Natural killer cell treated with Interleukin-12 subunit alpha and Interleukin-12 subunit beta and Interleukin-15 and Interleukin-18, amount 100 ng/mL, for 72 hours (primary cell): Measurements from ENCODE around the gene IGSF23. TPM values are rescaled to one million over a fixed set of nuclear protein-coding genes. Genes with fewer than 3 reads are reported as not detected.
A peak's percentile ranks its signal among the peaks of the same experiment; 100 is the strongest.
"Not testable (repeated sequence)": the region's sequence is repeated elsewhere in the genome, so short reads cannot be mapped to it uniquely, and the experiment has no call there.

ENCODE experiments used
- ATAC-seq, 2 donors: fragments of 150-1000 bp; cut with Tn5 transposase in 1 of 2; sonication (Bioruptor Pico), chemical (Tn5 transposase) in 1 of 2; 2 replicates each; pipeline ENCODE4 v1.10.0; 2021
- DNase-seq: peaks from one replicate; pipeline ENCODE4 v3.0.0; 2022; ENCODE audit warnings: low spot score
- H3K27ac Mint-ChIP-seq, 2 donors: 1 replicate in 1 of 2; 2 replicates in 1 of 2; pipeline ENCODE4 v1.8.0; 2022; ENCODE audit warnings: mixed read lengths in 2 of 2, mild to moderate bottlenecking in 1 of 2, moderate library complexity in 1 of 2
- H3K27me3 Mint-ChIP-seq, 2 donors: 1 replicate in 1 of 2; 2 replicates in 1 of 2; pipeline ENCODE4 v1.8.0; 2022; ENCODE audit warnings: mixed read lengths in 2 of 2
- H3K36me3 Mint-ChIP-seq: one replicate; pipeline ENCODE4 v1.8.0; 2022; ENCODE audit warnings: mixed read lengths
- H3K4me1 Mint-ChIP-seq, 2 donors: 1 replicate in 1 of 2; 2 replicates in 1 of 2; pipeline ENCODE4 v1.8.0; 2022; ENCODE audit warnings: low read depth in 2 of 2, mixed read lengths in 2 of 2, mild to moderate bottlenecking in 1 of 2
- H3K4me3 Mint-ChIP-seq: one replicate; pipeline ENCODE4 v1.8.0; 2022; ENCODE audit warnings: mixed read lengths
- H3K9me3 Mint-ChIP-seq: 2 replicates; pipeline ENCODE4 v1.8.0; 2022; ENCODE audit warnings: mixed read lengths
- total RNA-seq, 2 donors: library from RNA; stranded (reverse); gene quantifications; one replicate each; pipeline ENCODE4 v1.2.3, GENCODE V29; 2022

IGSF23 gene
- total RNA-seq, 2 donors from 2014 or later = not detected

DNA sequence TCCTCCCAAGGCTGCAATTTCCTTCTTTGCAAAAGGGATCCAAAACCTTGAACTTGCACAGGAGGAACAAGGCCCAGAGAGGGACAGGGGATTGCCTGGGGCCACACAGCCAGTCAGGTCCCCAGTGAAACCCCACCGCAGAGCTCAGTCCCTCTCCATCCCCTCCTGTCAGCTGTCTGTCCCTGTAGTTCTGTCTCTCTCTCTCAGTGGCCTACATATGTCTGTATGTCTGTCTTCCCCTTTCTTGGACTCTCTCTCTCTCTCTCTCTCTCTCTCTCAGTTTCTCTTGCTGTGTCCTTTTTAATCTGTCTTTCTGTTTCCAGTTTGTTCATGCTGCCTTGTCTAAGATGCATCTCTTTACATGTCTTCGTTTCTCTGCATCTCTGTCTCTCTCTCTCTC lies 69.4 kb downstream of the IGSF23 start:
- no peak overlapping the region for H3K27ac Mint-ChIP-seq
- ATAC-seq (no peak), DNase-seq (no peak)
- no peaks in the 10 kb centered on the region for H3K9me3 Mint-ChIP-seq
- H3K4me3 Mint-ChIP-seq = no peak overlapping the region
- peaks cover 4 to 5% of the 10 kb centered on the region in 2 donors for H3K4me1 Mint-ChIP-seq
- H3K36me3 Mint-ChIP-seq = no peaks in the 10 kb centered on the region
- peaks cover 8 to 17% of the 10 kb centered on the region in 2 donors for H3K27me3 Mint-ChIP-seq

DNA sequence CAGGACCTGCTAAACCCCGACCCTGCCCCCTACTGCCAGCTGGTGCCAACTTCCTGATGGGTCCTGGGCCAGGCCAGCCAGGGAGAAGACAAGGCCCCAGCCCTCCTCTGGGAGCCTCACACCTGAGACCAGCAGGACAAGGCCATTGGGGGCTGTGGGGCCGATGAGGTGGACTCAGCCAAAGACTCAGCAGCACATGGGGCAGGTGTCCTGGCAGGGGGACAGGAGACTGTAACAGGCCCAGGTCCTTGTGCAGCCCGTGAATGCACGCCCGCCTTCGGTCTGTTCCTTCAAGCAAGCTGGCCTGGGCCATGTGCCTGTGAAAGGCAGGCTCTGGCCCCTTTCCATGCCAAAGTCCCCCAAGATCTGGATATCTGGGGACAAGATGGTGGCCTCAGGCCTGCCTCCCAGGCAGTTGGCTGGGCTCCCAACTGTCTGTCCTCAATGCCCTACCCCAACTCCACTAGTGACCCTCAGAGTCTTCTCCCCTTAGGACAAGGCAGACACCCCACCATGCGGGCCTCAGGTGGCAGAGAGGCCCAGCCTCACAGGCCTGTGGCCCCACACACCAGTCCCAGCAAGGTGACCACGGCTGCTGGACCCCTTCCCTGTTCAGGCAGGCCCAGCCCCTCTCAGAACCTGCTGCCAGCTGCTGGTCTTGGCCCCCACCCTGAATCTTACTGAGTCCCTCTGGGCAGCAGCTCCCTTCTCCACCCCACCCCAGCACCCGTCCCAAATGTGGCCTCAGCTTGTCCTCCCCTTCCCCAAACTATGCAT lies 70.3 kb downstream of the IGSF23 start:
- ATAC-seq (peak in 1 of 2 donors; percentile 18), DNase-seq (no peak)
- Mint-ChIP-seq H3K27ac (no peak overlapping the region), H3K4me1 (peaks cover 4 to 5% of the 10 kb centered on the region in 2 donors), H3K36me3 (no peaks in the 10 kb centered on the region), H3K9me3 (no peaks in the 10 kb centered on the region), H3K4me3 (no peak overlapping the region), H3K27me3 (peaks cover 11 to 20% of the 10 kb centered on the region in 2 donors)

DNA sequence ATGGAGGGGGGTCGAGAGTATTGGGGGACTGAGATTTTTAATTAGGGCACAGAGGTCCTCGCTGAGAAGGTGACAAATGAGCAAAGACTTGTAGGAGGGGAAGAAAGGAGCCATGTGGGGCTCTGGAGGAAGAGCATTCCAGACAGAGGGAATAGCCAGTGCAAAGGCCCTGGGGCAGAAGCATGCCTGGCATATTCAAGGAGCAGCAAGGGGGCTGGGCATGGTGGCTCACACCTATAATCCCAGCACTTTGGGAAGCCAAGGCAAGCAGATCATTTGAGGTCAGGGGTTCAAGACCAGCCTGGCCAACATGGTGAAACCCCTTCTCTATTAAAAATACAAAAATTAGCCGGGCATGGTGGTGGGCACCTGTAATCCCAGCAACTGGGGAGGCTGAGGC lies 71.0 kb downstream of the IGSF23 start:
- H3K9me3 Mint-ChIP-seq, DNase-seq, H3K27ac Mint-ChIP-seq, ATAC-seq, H3K4me3 Mint-ChIP-seq, H3K36me3 Mint-ChIP-seq: not testable (repeated sequence)
- Mint-ChIP-seq H3K27me3 (peaks cover 13 to 20% of the 10 kb centered on the region in 2 donors), H3K4me1 (peaks cover 9 to 11% of the 10 kb centered on the region in 2 donors)

- H3K27ac Mint-ChIP-seq = no peak overlapping the region
- no peaks in the 10 kb centered on the region for H3K9me3 Mint-ChIP-seq
- peaks cover 16 to 18% of the 10 kb centered on the region in 2 donors for H3K4me1 Mint-ChIP-seq
- DNase-seq = no peak
- H3K4me3 Mint-ChIP-seq = no peak overlapping the region
- no peaks in the 10 kb centered on the region for H3K36me3 Mint-ChIP-seq
- ATAC-seq = no peak
- H3K27me3 Mint-ChIP-seq = peaks cover 13 to 20% of the 10 kb centered on the region in 2 donors
These were observed 71.8 kb downstream of the IGSF23 start for GRCh38 chr19:44684892-44685863.

GRCh38 chr19:44685877-44686276 lies 72.5 kb downstream of the IGSF23 start:
- no peak overlapping the region for H3K27ac Mint-ChIP-seq
- ATAC-seq (no peak), DNase-seq (no peak)
- H3K36me3 Mint-ChIP-seq = no peaks in the 10 kb centered on the region
- H3K27me3 Mint-ChIP-seq = peaks cover 13 to 20% of the 10 kb centered on the region in 2 donors
- no peak overlapping the region for H3K4me3 Mint-ChIP-seq
- H3K9me3 Mint-ChIP-seq = no peaks in the 10 kb centered on the region
- H3K4me1 Mint-ChIP-seq = peaks cover 16 to 18% of the 10 kb centered on the region in 2 donors

Other genes with a start within 250 kb of the IGSF23 start
- 1 to 10 TPM in 1 of 2 donors, under 1 TPM in 1; 0.20 to 1.5 TPM for gene ZNF285, start 212.0 kb upstream of the IGSF23 start, total RNA-seq
- gene ZNF229, start 165.1 kb upstream of the IGSF23 start, total RNA-seq = under 1 TPM in 1 of 2 donors, not detected in 1; 0.24 TPM
- 1 to 10 TPM; 9.2 to 9.3 TPM for gene ZNF180, start 113.0 kb upstream of the IGSF23 start, total RNA-seq
- not detected for gene CEACAM20, start 83.9 kb upstream of the IGSF23 start, total RNA-seq
- 10 to 100 TPM; 11.7 to 20.3 TPM for gene PVR, start 30.3 kb downstream of the IGSF23 start, total RNA-seq
- gene CEACAM19, start 57.9 kb downstream of the IGSF23 start, total RNA-seq = 1 to 10 TPM; 1.6 to 1.9 TPM
- gene CEACAM16, start 85.6 kb downstream of the IGSF23 start, total RNA-seq = not detected
- 100 to 1,000 TPM; 117 to 122 TPM for gene BCL3, start 135.1 kb downstream of the IGSF23 start, total RNA-seq
- not detected for gene CBLC, start 164.3 kb downstream of the IGSF23 start, total RNA-seq
- gene BCAM, start 195.5 kb downstream of the IGSF23 start, total RNA-seq = not detected
- 1 to 10 TPM; 1.3 to 1.6 TPM for gene NECTIN2, start 232.7 kb downstream of the IGSF23 start, total RNA-seq